Bladder microvascular endothelial cell (primary cell): ENCODE measurements around the gene CCDC81. TPM values are rescaled to one million over a fixed set of nuclear protein-coding genes. Genes with fewer than 3 reads are reported as not detected.

ENCODE experiments used
- total RNA-seq: library from RNA; depleted of rRNA; stranded (reverse); fragments of >200 nt; gene quantifications from 2 replicates; pipeline ENCODE4 v1.2.3, GENCODE V29; 2014

CCDC81 gene
- total RNA-seq: 0.32 and 1.3 TPM in 2 replicates

GRCh38 chr11:86374586-86374985 is at the start of gene CCDC81:
Gene CCDC81, plus strand, starts transcription at chr11:86374887. Its CDS starts 277 bp downstream, at chr11:86375164.

Other genes with a start within 250 kb of the CCDC81 start
- 15.7 and 33.9 TPM in 2 replicates for gene EED, start 130.1 kb upstream of the CCDC81 start, total RNA-seq
- gene HIKESHI, start 72.6 kb upstream of the CCDC81 start, total RNA-seq: 46.1 and 48.2 TPM in 2 replicates